PFSK-1 (cell line): ENCODE results near the gene THRB.

Experiments used
- FOXP2 ChIP-seq: optimal IDR thresholded peaks from 2 replicates; pipeline ENCODE3; 2011; ENCODE audit warnings: borderline replicate concordance, control low read depth, inconsistent platforms; ENCODE audit not compliant: insufficient read depth; ENCODE audit errors: extremely low read length, extremely low read depth
- POLR2AphosphoS5 ChIP-seq: IDR thresholded peaks from 2 replicates; pipeline ENCODE4 v1.6.1; 2012; ENCODE audit warnings: low read depth, mild to moderate bottlenecking, control low read depth, low read length, moderate library complexity
- SIN3A ChIP-seq: IDR thresholded peaks from 2 replicates; pipeline ENCODE4 v1.6.1; 2012; ENCODE audit warnings: mild to moderate bottlenecking, low read length, moderate library complexity, borderline replicate concordance; ENCODE audit not compliant: insufficient read depth
- TAF1 ChIP-seq: IDR thresholded peaks from 2 replicates; pipeline ENCODE4 v1.6.1; 2012; ENCODE audit warnings: low read length, control low read depth, borderline replicate concordance; ENCODE audit not compliant: insufficient read depth
- TF ChIP-seq, protein P1 (sequence below), 2 experiments: IDR thresholded peaks; 2 replicates each; pipeline versions ENCODE4 v1.6.1 to v1.8.0; 2011 to 2012; ENCODE audit warnings: low read depth in 2 of 2, low read length in 2 of 2, control low read depth in 1 of 2, inconsistent platforms in 1 of 2, mild to moderate bottlenecking in 1 of 2, moderate library complexity in 1 of 2; ENCODE audit not compliant: insufficient read depth in 1 of 2

THRB gene

DNA sequence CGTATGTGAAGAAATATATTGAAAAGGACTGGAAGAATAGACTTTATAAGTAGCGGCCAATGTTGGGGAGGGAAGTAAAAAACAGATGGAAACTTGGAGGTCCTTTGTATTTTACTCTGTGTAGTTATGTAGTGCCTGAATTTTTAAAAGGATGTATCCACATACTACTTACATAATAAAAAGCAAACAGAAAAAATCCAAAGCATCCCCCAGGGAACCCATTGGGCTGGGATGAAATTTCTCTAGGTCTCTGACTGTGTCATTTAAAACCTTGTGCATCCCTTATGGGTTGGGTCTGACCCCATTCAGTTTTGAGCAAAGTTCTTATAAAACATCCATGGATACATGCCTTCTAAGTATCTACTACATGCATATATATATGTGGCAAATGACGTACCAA lies 408.4 kb downstream of the THRB start:
- TF ChIP-seq SIN3A (no peak), TAF1 (no peak), FOXP2 (no peak), POLR2AphosphoS5 (no peak)
- TF ChIP-seq, protein P1, sequence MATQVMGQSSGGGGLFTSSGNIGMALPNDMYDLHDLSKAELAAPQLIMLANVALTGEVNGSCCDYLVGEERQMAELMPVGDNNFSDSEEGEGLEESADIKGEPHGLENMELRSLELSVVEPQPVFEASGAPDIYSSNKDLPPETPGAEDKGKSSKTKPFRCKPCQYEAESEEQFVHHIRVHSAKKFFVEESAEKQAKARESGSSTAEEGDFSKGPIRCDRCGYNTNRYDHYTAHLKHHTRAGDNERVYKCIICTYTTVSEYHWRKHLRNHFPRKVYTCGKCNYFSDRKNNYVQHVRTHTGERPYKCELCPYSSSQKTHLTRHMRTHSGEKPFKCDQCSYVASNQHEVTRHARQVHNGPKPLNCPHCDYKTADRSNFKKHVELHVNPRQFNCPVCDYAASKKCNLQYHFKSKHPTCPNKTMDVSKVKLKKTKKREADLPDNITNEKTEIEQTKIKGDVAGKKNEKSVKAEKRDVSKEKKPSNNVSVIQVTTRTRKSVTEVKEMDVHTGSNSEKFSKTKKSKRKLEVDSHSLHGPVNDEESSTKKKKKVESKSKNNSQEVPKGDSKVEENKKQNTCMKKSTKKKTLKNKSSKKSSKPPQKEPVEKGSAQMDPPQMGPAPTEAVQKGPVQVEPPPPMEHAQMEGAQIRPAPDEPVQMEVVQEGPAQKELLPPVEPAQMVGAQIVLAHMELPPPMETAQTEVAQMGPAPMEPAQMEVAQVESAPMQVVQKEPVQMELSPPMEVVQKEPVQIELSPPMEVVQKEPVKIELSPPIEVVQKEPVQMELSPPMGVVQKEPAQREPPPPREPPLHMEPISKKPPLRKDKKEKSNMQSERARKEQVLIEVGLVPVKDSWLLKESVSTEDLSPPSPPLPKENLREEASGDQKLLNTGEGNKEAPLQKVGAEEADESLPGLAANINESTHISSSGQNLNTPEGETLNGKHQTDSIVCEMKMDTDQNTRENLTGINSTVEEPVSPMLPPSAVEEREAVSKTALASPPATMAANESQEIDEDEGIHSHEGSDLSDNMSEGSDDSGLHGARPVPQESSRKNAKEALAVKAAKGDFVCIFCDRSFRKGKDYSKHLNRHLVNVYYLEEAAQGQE (IDR thresholded peaks at IDR 0.05; ENCODE audit: insufficient read depth in 1 of 2, low read depth in 2 of 2, low read length in 2 of 2): no peak

- TF ChIP-seq POLR2AphosphoS5 (no peak), SIN3A (no peak), FOXP2 (no peak), TAF1 (no peak)
- TF ChIP-seq, protein P1 (IDR thresholded peaks at IDR 0.05; ENCODE audit: insufficient read depth in 1 of 2, low read depth in 2 of 2, low read length in 2 of 2): no peak
These were observed 422.5 kb downstream of the THRB start for GRCh38 chr3:24072193-24072592.

DNA sequence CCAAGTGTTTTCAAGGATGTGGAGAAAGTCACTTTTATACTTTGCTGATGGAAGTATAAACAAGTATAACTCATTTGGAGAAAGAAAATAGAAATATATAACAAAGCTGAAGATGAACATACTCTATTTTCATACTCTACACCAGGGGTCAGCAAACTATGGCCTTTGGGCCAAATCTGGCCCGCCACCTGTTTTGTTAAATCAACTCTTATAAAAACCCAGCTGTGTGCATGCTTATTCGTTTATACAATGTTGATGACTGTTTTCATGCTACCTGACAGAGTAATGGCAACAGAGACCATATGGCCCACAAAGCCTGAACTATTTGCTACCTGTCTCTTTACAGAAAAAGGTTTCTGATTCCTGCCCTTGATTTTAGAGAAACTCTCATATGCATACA lies 425.6 kb downstream of the THRB start:
- TF ChIP-seq SIN3A: no peak
- no peak for TF ChIP-seq POLR2AphosphoS5
- no peak for TF ChIP-seq TAF1
- TF ChIP-seq, protein P1 (IDR thresholded peaks at IDR 0.05; ENCODE audit: insufficient read depth in 1 of 2, low read depth in 2 of 2, low read length in 2 of 2): no peak
- no peak for TF ChIP-seq FOXP2

- TF ChIP-seq SIN3A: no peak
These were observed 427.2 kb downstream of the THRB start for GRCh38 chr3:24067483-24067882.
